Left lung (tissue), 10 donors: ENCODE measurements around the gene CHMP4B. TPM values are rescaled to one million over a fixed set of nuclear protein-coding genes. Genes with fewer than 3 reads are reported as not detected.
A peak's percentile ranks its signal among the peaks of the same experiment; 100 is the strongest.

Experiments used
- ATAC-seq: fragments of 200-7000 bp; cut with Tn5 transposase; one replicate; pipeline ENCODE4 v1.9.1; 2020; ENCODE audit warnings: moderate library complexity
- DNase-seq, 4 donors: peaks; one replicate each; pipeline ENCODE4 v3.0.0-alpha.2; 2013 to 2020
- H3K27ac ChIP-seq, 2 donors: fragments of 200-600 bp; sonication (generic) in 1 of 2; one replicate each; pipeline versions ENCODE4 v1.5.0 to v1.8.0; 2020 to 2021
- H3K27me3 ChIP-seq, 2 donors: fragments of 200-600 bp; sonication (generic) in 1 of 2; one replicate each; pipeline versions ENCODE4 v1.5.0 to v1.8.0; 2020 to 2021
- H3K36me3 ChIP-seq, 2 donors: fragments of 200-600 bp; sonication (generic) in 1 of 2; one replicate each; pipeline versions ENCODE4 v1.5.0 to v1.8.0; 2020 to 2021
- H3K4me1 ChIP-seq, 2 donors: fragments of 200-600 bp; one replicate each; pipeline ENCODE4 v1.8.0; 2021
- H3K4me3 ChIP-seq, 2 donors: fragments of 200-600 bp; sonication (generic) in 1 of 2; one replicate each; pipeline versions ENCODE4 v1.5.0 to v1.8.0; 2020 to 2021; ENCODE audit warnings: mild to moderate bottlenecking in 1 of 2
- H3K9me3 ChIP-seq, 2 donors: fragments of 200-600 bp; sonication (generic) in 1 of 2; one replicate each; pipeline versions ENCODE4 v1.5.0 to v1.8.0; 2020 to 2021
- CTCF ChIP-seq, 2 donors: fragments of 200-600 bp; sonication (generic) in 1 of 2; IDR thresholded peaks; one replicate each; pipeline versions ENCODE4 v1.5.0 to v1.8.0; 2021; ENCODE audit warnings: antibody characterized with exemption in 2 of 2
- intact Hi-C, 2 donors: fragments of 100-400 bp; cut with DNase I; formaldehyde crosslinking; loops; one replicate each; pipeline versions ENCODE4 v1.11.2 to v1.14.2; 2022
- polyA plus RNA-seq, 6 donors: library from polyadenylated mRNA; unstranded; fragments of 120-200 nt; gene quantifications; one replicate each; pipeline ENCODE4 v1.2.1, GENCODE V29; 2013; ENCODE audit not compliant: insufficient read length in 6 of 6
- total RNA-seq, 2 donors: library from RNA; stranded (reverse); fragmentation: NEBNext Ultra II Directional; extraction: Animal tissue kit (Norgen Biotek cat#: 25700); gene quantifications; one replicate each; pipeline ENCODE4 v1.2.1, GENCODE V29; 2021
- donor health status: DM: no; HTN: yes; CAD: no.
- donor health status: DM: no; HTN: no; CAD: no.

The CHMP4B gene
- total and polyA plus RNA-seq, 8 donors, result 83.2 to 117 (median 109) TPM

GRCh38 chr20:33841436-33841799 is 30.3 kb downstream of the CHMP4B start:
- Histone ChIP-seq H3K4me3 (no peak overlapping the region), H3K36me3 (no peaks in the 10 kb centered on the region), H3K4me1 (peaks cover 50 to 90% of the 10 kb centered on the region in 2 donors), H3K27ac (no peak overlapping the region), H3K9me3 (no peaks in the 10 kb centered on the region), H3K27me3 (no peaks in the 10 kb centered on the region)
- intact Hi-C loops, result no loop called here
- ATAC-seq (no peak), DNase-seq (no peak)
- no peak for TF ChIP-seq CTCF (IDR thresholded peaks at IDR 0.05)

- TF ChIP-seq CTCF (IDR thresholded peaks at IDR 0.05), result no peak
- Histone ChIP-seq H3K27me3 (no peaks in the 10 kb centered on the region), H3K4me1 (peaks cover 51 to 90% of the 10 kb centered on the region in 2 donors), H3K27ac (no peak overlapping the region), H3K4me3 (no peak overlapping the region), H3K9me3 (no peaks in the 10 kb centered on the region), H3K36me3 (no peaks in the 10 kb centered on the region)
- intact Hi-C loops, result no loop called here
- peak; percentile 76 for ATAC-seq
- peak in 1 of 4 donors; percentile 44 for DNase-seq
These were observed 31.2 kb downstream of the CHMP4B start for GRCh38 chr20:33842346-33842745.

GRCh38 chr20:33843050-33843449 is 31.9 kb downstream of the CHMP4B start:
- Histone ChIP-seq H3K27me3 (no peaks in the 10 kb centered on the region), H3K36me3 (no peaks in the 10 kb centered on the region), H3K27ac (no peak overlapping the region), H3K4me3 (no peak overlapping the region), H3K9me3 (no peaks in the 10 kb centered on the region), H3K4me1 (peaks cover 46 to 83% of the 10 kb centered on the region in 2 donors)
- no peak for TF ChIP-seq CTCF (IDR thresholded peaks at IDR 0.05)
- ATAC-seq (no peak), DNase-seq (no peak)
- intact Hi-C loops, result no loop called here

- peak; percentile 37 for ATAC-seq
- no peak for DNase-seq
- Histone ChIP-seq H3K27me3 (no peaks in the 10 kb centered on the region), H3K27ac (peak overlapping the region in 1 of 2 donors; percentile 33), H3K4me1 (peaks cover 38 to 75% of the 10 kb centered on the region in 2 donors), H3K36me3 (peaks cover 0 to 7% of the 10 kb centered on the region in 2 donors), H3K4me3 (no peak overlapping the region), H3K9me3 (no peaks in the 10 kb centered on the region)
- no peak for TF ChIP-seq CTCF (IDR thresholded peaks at IDR 0.05)
- intact Hi-C loops, result no loop called here
These were observed 32.7 kb downstream of the CHMP4B start for GRCh38 chr20:33843854-33844253.

- Histone ChIP-seq H3K27me3 (no peaks in the 10 kb centered on the region), H3K4me3 (no peak overlapping the region), H3K9me3 (no peaks in the 10 kb centered on the region), H3K27ac (no peak overlapping the region), H3K4me1 (peaks cover 33 to 66% of the 10 kb centered on the region in 2 donors), H3K36me3 (peaks cover 0 to 33% of the 10 kb centered on the region in 2 donors)
- DNase-seq (peak in 3 of 4 donors; percentile 36 to 69 (median 50)), ATAC-seq (peak; percentile 5)
- intact Hi-C loops, result no loop called here
- TF ChIP-seq CTCF (IDR thresholded peaks at IDR 0.05), result no peak
These were observed 35.3 kb downstream of the CHMP4B start for GRCh38 chr20:33846291-33846935.
